Gastrocnemius medialis (tissue), 4 donors: ENCODE results near the gene ERC1. TPM values are rescaled to one million over a fixed set of nuclear protein-coding genes. Genes with fewer than 3 reads are reported as not detected.

ENCODE experiments used
- ATAC-seq, 2 donors: fragments of 150-250 bp; one replicate each; pipeline ENCODE4 v1.9.1; 2016
- DNase-seq, 2 donors: peaks; one replicate each; pipeline ENCODE4 v3.0.0-alpha.2; 2019
- H3K27ac ChIP-seq, 4 donors: fragments of 200-600 bp; sonication (generic); 1 replicate in 1 of 4; 2 replicates in 3 of 4; pipeline ENCODE4 v1.5.1; 2016 to 2018; ENCODE audit warnings: mild to moderate bottlenecking in 2 of 4, moderate library complexity in 1 of 4
- H3K27me3 ChIP-seq, 3 donors: fragments of 200-600 bp; sonication (generic) in 2 of 3; 1 replicate in 1 of 3; 2 replicates in 2 of 3; pipeline versions ENCODE4 v1.5.1 to v1.6.0; 2016 to 2019; ENCODE audit warnings: mild to moderate bottlenecking in 1 of 3, moderate library complexity in 1 of 3
- H3K36me3 ChIP-seq, 2 donors: fragments of 200-600 bp; sonication (generic) in 1 of 2; one replicate each; pipeline ENCODE4 v1.5.1; 2017 to 2018
- H3K4me1 ChIP-seq, 2 donors: fragments of 200-600 bp; sonication (generic) in 1 of 2; one replicate each; pipeline ENCODE4 v1.5.1; 2016 to 2017; ENCODE audit warnings: mild to moderate bottlenecking in 2 of 2
- H3K4me3 ChIP-seq, 4 donors: fragments of 200-600 bp; sonication (generic) in 3 of 4; 1 replicate in 1 of 4; 2 replicates in 3 of 4; pipeline ENCODE4 v1.5.1; 2016 to 2019; ENCODE audit warnings: mild to moderate bottlenecking in 2 of 4
- H3K9me3 ChIP-seq, 3 donors: fragments of 200-600 bp; sonication (generic) in 2 of 3; 1 replicate in 1 of 3; 2 replicates in 2 of 3; pipeline ENCODE4 v1.5.1; 2016 to 2019
- POLR2A ChIP-seq, 2 donors: fragments of 450-650 bp; IDR thresholded peaks; one replicate each; pipeline ENCODE4 v1.6.1; 2017; ENCODE audit warnings: antibody characterized with exemption in 2 of 2, mild to moderate bottlenecking in 2 of 2, moderate library complexity in 2 of 2
- in situ Hi-C, 4 donors: fragments of 200-750 bp; cut with MboI; loops; one replicate each; pipeline versions ENCODE4 v1.15.0 to v1.8.0; 2017; ENCODE audit warnings: low sequenced_read_pairs in 4 of 4
- intact Hi-C: fragments of 100-400 bp; cut with DNase I; formaldehyde crosslinking; loops from one replicate; pipeline ENCODE4 v1.15.1; 2023; ENCODE audit warnings: low total_unique reads
- total RNA-seq, 4 donors: library from RNA; depleted of rRNA; stranded (reverse); fragments of >200 nt; gene quantifications; one replicate each; pipeline versions ENCODE4 v1.1.0 to v1.2.3, GENCODE V29; 2016
- TF ChIP-seq, protein P1 (sequence below), 5 experiments: fragments of 450-650 bp in 3 of 5; fragments of 200-600 bp in 2 of 5; sonication (generic) in 2 of 5; IDR thresholded peaks in 4 of 5; conservative IDR thresholded peaks in 1 of 5; 1 replicate in 4 of 5; 2 replicates in 1 of 5; pipeline ENCODE4 v1.5.1; 2016 to 2019; ENCODE audit warnings: antibody characterized with exemption in 5 of 5, mild to moderate bottlenecking in 3 of 5, moderate library complexity in 3 of 5

The ERC1 gene
- total RNA-seq, 4 donors from 2014 or later = 20.3 to 39.1 (median 23.5) TPM

DNA sequence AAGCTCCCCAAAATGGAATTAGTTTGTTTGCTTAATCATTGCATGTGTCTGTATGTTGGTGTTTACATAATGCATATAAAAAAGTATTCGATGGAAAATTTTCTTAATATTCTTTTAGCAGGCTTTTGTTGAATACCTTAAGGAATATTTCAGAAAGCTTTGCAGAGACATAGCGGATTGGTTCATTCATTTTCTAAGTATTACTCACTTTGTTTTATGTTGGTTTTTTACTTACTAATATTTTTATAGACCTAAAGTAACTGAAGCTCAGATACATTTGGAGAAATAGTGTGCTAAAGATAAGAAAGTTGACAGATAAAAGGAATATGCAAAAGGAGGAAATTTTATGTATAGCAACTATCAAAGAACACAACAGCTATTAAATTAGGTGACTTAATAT is 191.0 kb downstream of the ERC1 start:
- Histone ChIP-seq H3K36me3 (peaks cover 0 to 13% of the 10 kb centered on the region in 2 donors), H3K4me3 (no peak overlapping the region), H3K27ac (no peak overlapping the region), H3K9me3 (no peaks in the 10 kb centered on the region), H3K4me1 (no peaks in the 10 kb centered on the region), H3K27me3 (no peaks in the 10 kb centered on the region)
- intact Hi-C loops = no loop called here
- TF ChIP-seq, protein P1, sequence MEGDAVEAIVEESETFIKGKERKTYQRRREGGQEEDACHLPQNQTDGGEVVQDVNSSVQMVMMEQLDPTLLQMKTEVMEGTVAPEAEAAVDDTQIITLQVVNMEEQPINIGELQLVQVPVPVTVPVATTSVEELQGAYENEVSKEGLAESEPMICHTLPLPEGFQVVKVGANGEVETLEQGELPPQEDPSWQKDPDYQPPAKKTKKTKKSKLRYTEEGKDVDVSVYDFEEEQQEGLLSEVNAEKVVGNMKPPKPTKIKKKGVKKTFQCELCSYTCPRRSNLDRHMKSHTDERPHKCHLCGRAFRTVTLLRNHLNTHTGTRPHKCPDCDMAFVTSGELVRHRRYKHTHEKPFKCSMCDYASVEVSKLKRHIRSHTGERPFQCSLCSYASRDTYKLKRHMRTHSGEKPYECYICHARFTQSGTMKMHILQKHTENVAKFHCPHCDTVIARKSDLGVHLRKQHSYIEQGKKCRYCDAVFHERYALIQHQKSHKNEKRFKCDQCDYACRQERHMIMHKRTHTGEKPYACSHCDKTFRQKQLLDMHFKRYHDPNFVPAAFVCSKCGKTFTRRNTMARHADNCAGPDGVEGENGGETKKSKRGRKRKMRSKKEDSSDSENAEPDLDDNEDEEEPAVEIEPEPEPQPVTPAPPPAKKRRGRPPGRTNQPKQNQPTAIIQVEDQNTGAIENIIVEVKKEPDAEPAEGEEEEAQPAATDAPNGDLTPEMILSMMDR (IDR thresholded peaks at IDR 0.05 in 4 of 5, conservative IDR thresholded peaks at IDR 0.05 in 1 of 5) = no peak
- no peak for TF ChIP-seq POLR2A (IDR thresholded peaks at IDR 0.05)
- ATAC-seq = no peak
- in situ Hi-C loops = no loop called here
- DNase-seq = no peak

DNA sequence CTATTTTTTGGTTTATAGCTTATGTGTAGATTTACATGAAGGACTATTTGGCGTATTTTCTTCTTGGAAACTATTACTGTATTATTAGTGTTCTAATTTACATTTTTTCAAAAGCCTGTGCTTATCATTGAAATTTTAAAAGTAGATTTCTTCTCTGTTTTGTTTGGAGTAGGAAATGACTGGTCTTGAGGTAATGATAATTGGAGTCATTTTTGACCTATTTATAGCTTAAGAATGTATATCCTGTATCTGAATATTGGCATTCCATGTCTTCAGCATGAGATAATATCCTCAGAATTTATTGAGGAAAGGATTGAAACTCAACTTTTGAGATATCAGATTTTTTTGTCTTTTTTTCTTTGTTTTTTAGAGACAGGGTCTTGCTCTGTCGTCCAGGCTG is 193.4 kb downstream of the ERC1 start:
- TF ChIP-seq, protein P1 (IDR thresholded peaks at IDR 0.05 in 4 of 5, conservative IDR thresholded peaks at IDR 0.05 in 1 of 5) = no peak
- no peak for TF ChIP-seq POLR2A (IDR thresholded peaks at IDR 0.05)
- Histone ChIP-seq H3K27ac (no peak overlapping the region), H3K4me1 (no peaks in the 10 kb centered on the region), H3K9me3 (no peaks in the 10 kb centered on the region), H3K36me3 (peaks cover 0 to 13% of the 10 kb centered on the region in 2 donors), H3K4me3 (no peak overlapping the region), H3K27me3 (no peaks in the 10 kb centered on the region)
- intact Hi-C loops = no loop called here
- in situ Hi-C loops = no loop called here
- no peak for DNase-seq
- no peak for ATAC-seq

DNA sequence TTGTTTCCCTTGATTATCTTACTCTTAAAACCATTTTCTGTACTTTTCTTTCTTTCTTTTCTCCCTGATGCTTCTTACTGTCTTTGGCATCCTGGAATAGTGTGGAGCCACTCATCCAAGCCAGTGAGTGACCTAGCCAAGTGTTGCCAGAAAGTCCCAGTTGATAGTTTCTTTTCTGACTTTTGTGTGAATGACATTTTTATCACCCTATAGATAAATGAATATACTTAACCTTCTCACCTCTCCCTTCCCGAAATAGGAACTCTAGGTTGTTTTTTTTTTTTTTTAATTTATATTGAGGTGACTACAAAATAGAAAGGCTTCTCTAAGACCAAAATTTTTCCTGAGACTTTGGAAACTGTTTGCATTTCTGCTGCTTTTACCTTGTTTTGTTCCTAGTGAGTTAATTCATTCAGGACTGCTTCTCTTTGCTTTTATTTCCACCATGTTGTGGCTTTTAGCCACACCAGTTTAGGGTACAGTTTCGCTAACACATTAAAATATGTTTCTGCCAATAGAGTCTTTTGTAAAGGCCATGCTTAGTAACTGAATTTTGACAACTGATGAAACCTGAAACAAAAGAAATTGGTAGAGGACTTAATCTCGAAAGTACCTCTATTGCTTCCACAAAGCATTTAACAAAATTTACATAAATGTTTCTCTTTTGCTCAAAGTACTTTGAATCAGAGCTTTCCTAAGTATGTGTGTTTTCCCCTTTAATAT is 194.6 kb downstream of the ERC1 start:
- DNase-seq (no peak), ATAC-seq (no peak)
- peaks cover 0 to 21% of the 10 kb centered on the region in 2 donors for H3K36me3 ChIP-seq
- H3K27ac ChIP-seq = no peak overlapping the region
- TF ChIP-seq, protein P1 (IDR thresholded peaks at IDR 0.05 in 4 of 5, conservative IDR thresholded peaks at IDR 0.05 in 1 of 5) = no peak
- TF ChIP-seq POLR2A (IDR thresholded peaks at IDR 0.05) = no peak
- no peaks in the 10 kb centered on the region for H3K9me3 ChIP-seq
- intact Hi-C loops (no loop called here), in situ Hi-C loops (no loop called here)
- H3K27me3 ChIP-seq = no peaks in the 10 kb centered on the region
- H3K4me1 ChIP-seq = no peaks in the 10 kb centered on the region
- no peak overlapping the region for H3K4me3 ChIP-seq

DNA sequence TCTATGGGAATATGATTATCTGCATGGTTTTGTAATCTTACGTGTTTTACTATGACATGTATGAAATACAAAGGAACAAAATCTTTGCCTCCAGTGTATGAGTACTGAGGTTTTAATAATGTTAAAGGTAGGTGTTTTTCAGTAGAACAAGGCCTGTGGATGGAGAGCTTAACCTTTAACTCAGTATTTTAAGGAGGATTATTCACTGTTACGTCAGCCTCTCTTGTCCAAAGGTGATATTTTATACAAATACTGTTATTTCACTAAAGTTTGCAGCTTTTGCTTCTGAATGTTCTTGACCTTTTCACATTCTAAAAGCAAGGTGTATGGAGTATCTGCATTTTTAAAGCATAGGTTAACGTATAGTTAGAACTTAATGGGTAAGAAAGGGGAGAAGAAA is 195.3 kb downstream of the ERC1 start:
- Histone ChIP-seq H3K9me3 (no peaks in the 10 kb centered on the region), H3K4me1 (no peaks in the 10 kb centered on the region), H3K4me3 (no peak overlapping the region), H3K27me3 (no peaks in the 10 kb centered on the region), H3K36me3 (peaks cover 0 to 22% of the 10 kb centered on the region in 2 donors), H3K27ac (no peak overlapping the region)
- DNase-seq (no peak), ATAC-seq (no peak)
- TF ChIP-seq, protein P1 (IDR thresholded peaks at IDR 0.05 in 4 of 5, conservative IDR thresholded peaks at IDR 0.05 in 1 of 5) = no peak
- TF ChIP-seq POLR2A (IDR thresholded peaks at IDR 0.05) = no peak
- in situ Hi-C loops (no loop called here), intact Hi-C loops (no loop called here)

DNA sequence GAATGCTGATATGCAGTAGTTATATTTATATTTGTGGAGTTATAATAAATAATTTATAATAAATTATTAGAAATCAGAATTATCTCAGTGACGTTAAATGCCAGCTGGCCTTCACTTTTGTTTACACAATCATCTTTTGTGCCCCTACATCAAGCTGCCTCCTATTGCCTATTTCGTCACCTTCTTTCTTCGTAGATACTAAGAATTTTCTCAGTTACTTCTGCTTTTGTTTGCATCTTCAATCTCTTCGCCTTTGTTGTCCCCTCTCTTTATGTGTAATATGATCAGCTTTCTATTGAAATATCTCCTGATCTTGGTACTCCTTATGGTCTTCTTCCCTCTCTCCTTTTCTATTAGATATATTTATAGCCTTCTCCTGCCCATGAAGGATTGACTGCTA is 197.0 kb downstream of the ERC1 start:
- Histone ChIP-seq H3K27me3 (no peaks in the 10 kb centered on the region), H3K27ac (no peak overlapping the region), H3K9me3 (no peaks in the 10 kb centered on the region), H3K4me1 (no peaks in the 10 kb centered on the region), H3K4me3 (no peak overlapping the region), H3K36me3 (peaks cover 0 to 17% of the 10 kb centered on the region in 2 donors)
- TF ChIP-seq, protein P1 (IDR thresholded peaks at IDR 0.05 in 4 of 5, conservative IDR thresholded peaks at IDR 0.05 in 1 of 5) = no peak
- TF ChIP-seq POLR2A (IDR thresholded peaks at IDR 0.05) = no peak
- in situ Hi-C loops = no loop called here
- intact Hi-C loops = no loop called here
- ATAC-seq (no peak), DNase-seq (no peak)
